Fibroblast of skin of abdomen (primary cell): ENCODE results near the gene TFDP2.

Experiments
- DNase-seq: peaks from one replicate; pipeline ENCODE4 v3.0.0-alpha.2; 2013

Gene TFDP2

DNA sequence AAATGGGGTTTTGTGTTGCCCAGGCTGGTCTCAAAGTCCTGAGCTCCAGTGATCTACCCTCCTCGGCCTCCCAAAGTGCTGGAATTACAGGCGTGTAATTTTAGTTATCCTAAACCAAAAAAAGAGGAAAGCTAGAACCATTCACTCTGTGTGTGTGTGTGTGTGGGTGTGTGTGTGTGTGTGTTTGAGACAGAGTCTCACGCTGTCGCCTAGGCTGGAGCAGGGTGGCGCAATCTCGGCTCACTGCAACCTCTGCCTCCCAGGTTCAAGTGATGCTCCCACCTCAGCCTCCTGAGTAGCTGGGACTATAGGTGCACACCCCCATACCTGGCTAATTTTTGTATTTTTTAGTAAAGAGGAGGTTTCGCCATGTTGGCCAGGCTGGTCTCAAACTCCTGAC is 84.0 kb downstream of the TFDP2 start:
- no peak for DNase-seq

GRCh38 chr3:142064454-142064853 is 84.9 kb downstream of the TFDP2 start:
- no peak for DNase-seq

GRCh38 chr3:142057331-142057725 is 92.0 kb downstream of the TFDP2 start:
- no peak for DNase-seq

DNA sequence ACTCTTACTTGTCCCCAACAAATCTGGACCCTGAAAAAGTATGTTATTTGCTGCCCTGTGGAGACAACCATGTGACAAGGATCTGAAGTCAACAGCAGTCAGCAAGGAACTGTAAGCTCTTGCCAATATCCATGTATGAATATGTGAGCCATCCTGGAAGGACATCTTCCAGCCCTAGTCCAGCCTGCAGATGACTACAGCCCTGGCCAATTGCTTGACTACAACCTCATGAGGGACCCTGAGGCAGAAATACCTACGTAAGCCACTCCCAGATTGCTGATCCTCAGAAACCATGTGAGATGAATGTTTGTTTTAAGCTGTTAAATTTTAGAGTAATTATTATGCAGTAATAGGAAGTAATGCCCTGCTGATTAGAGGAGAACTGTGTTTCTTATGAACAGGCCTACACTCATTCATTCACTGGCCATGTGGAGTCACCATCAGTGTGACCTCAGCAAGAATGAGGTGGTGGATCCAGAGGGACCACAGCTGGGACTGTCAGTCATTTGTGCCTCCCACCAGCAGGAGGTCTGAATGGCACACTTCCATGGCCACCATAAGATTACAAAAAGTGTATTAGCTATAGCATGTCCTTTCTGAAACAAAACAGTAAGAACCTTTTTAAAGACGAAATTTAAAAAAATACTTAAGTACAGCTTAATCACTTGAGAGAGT is 92.6 kb downstream of the TFDP2 start:
- DNase-seq: no peak

DNA sequence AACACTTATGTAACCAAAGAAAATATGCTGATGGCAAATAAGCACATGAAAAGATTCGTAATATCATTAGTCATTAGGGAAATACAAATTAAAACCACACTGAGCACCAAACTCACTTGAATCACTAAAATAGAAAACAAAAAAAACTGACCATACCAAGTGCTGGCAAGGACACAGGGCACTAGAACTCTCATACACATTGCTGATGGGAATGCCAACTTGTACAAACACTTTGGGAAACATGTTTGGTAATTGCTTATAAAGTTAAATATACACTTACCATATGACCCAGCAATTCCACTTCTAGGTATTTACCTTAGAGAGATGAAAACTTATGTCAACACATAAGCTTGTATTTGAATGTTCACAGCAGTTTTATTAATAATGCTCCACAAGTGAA is 95.5 kb downstream of the TFDP2 start:
- DNase-seq: no peak

- no peak for DNase-seq
Observed at GRCh38 chr3:142053244-142053643, 96.1 kb downstream of the TFDP2 start.

DNA sequence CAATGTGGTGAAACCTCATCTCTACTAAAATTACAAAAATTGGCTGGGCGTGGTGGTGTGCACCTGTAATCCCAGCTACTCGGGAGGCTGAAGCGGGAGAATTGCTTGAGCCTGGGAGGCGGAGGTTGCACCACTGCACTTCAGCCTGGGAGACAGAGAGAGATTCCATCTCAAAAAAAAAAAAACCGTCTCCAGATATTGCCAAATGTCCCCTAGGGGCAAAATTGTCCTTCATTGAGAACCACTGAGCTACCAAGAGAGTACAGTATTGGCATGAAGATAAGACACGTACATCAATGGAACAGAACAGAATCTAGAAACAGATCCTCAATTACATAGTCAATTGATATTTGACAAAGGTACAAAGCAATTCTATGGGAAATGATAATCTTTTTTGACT is 98.0 kb downstream of the TFDP2 start:
- DNase-seq: no peak

DNA sequence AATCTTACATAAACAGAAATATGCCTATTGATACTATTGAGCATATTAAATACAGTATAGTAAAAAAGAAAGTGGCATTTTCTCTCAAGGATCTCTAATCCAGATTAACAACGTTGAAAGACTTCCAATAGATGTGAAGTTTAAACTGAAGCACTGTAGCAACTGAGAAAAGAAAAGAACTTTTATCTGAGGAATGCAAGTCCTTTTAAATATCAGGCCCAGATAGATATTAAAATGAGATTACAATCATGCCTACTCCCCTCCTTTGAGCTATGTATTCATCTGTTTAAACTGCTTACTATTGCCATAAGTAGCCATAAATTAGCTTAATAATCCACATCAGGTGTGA is 102.3 kb downstream of the TFDP2 start:
- no peak for DNase-seq

GRCh38 chr3:142046320-142047020 is 102.9 kb downstream of the TFDP2 start:
- DNase-seq: no peak

DNA sequence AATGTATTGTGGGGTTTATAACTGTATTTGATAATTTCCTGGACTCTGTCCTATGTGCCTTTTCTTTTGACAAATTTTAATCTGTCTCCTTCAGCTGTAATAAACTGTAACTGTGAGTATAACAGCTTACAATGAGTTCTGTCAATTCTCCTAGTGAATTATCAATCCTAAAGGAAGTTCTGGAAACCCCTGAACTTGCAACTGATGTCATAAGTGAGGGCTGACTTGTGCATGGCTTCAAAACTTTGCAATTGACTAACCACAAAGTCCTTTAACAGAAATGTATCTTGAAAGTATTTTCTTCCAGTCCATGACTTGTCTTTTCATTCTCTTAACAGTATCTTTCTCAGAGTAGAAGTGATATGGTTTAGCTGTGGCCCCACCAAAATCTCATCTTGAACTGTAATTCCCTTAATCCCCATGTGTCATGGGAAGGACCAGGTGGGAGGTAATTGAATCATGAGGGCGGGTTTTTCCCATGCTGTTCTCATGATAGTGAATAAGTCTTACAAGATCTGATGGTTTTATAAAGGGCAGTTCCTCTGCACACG is 108.3 kb downstream of the TFDP2 start:
- no peak for DNase-seq

GRCh38 chr3:142035308-142035922 is 113.9 kb downstream of the TFDP2 start:
- DNase-seq: no peak

GRCh38 chr3:142033292-142033691 is 116.1 kb downstream of the TFDP2 start:
- DNase-seq: no peak

GRCh38 chr3:142031575-142031974 is 117.8 kb downstream of the TFDP2 start:
- DNase-seq: no peak

DNA sequence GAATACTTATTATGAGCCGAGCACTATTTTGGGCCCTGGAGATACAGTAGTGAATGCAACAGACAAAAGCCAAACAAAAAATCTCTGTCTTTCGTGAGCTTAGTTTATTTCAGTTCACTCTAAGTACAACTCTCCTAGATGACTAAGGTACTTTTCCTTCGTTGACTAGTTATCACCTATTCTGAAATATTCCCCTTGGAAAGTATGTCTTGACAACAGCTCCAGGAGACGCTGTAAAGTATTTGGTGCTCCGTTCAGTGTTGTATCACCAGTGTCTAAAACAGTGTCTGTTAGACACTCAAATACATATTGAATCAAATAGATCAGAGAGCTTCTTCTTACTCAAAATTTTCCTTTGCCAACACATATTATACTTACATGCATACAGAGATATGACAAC is 119.6 kb downstream of the TFDP2 start:
- no peak for DNase-seq

- no peak for DNase-seq
Observed at GRCh38 chr3:142029052-142029642, 120.2 kb downstream of the TFDP2 start.

GRCh38 chr3:142028243-142028777 is 121.0 kb downstream of the TFDP2 start:
- peak; percentile 82 for DNase-seq

GRCh38 chr3:142027735-142028134 is 121.6 kb downstream of the TFDP2 start:
- peak; percentile 17 for DNase-seq

- DNase-seq: no peak
Observed at GRCh38 chr3:142027300-142027699, 122.0 kb downstream of the TFDP2 start.

- DNase-seq: no peak
Observed at GRCh38 chr3:142026333-142026732, 123.0 kb downstream of the TFDP2 start.

- DNase-seq: peak; percentile 33
Observed at GRCh38 chr3:142022381-142022780, 127.0 kb downstream of the TFDP2 start.

- DNase-seq: no peak
Observed at GRCh38 chr3:142021127-142021526, 128.2 kb downstream of the TFDP2 start.

DNA sequence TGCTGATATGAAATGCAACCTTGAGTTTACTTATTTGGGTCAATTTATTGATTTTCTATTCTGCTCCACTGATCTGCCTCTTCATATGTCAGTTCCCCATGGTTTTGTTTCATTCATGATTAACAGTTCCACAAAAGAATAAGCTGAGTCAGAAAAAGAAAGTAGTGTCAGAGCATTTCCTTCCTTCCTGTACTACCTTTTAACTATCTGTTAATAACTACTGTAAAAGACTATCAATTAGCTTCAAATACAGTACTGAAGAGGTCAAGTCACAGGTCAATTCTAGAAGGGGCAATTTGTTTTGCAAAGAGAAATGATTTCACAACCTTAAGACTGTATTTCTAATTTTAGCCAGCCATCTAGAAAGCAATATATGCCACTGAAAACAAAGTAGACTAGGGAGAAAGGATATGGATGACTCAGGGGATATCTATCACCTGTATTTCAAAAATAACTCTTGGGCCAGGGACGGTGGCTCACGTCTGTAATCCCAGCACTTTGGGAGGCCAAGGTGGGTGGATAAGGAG is 129.5 kb downstream of the TFDP2 start:
- DNase-seq: no peak

GRCh38 chr3:142013993-142014392 is 135.4 kb downstream of the TFDP2 start:
- DNase-seq: no peak
